ENCODE results near the gene HMMR. TPM values are rescaled to one million over a fixed set of nuclear protein-coding genes. Genes with fewer than 3 reads are reported as not detected.

Gene HMMR
- total RNA-seq, 1 experiment from 2014 or later = 74.6 TPM

- H2AFZ ChIP-seq (ENCODE audit: low read length) = peak overlapping the region; percentile 98
- no TSS peak for BruUV-seq (replicated peaks)
- ATAC-seq = no peak
- H4K20me1 ChIP-seq (ENCODE audit: low read length) = no peaks in the 10 kb centered on the region; the same call in 1 of the 2 replicates
- peak overlapping the region; percentile 78 for H3K4me3 ChIP-seq (ENCODE audit: low read length)
- peak overlapping the region; percentile 96 for H3K4me2 ChIP-seq (ENCODE audit: low read length)
- H3K9me2 ChIP-seq (replicated peaks; ENCODE audit: low read length) = no peaks in the 10 kb centered on the region
- DNase-seq = no peak
- peak overlapping the region; percentile 99; the same call in 1 of the 2 replicates for H3K27ac ChIP-seq (ENCODE audit: low read length)
- H3K27me3 ChIP-seq (ENCODE audit: low read length) = no peaks in the 10 kb centered on the region
- peaks cover 9% of the 10 kb centered on the region for H3K36me3 ChIP-seq (ENCODE audit: low read depth, low read length)
- peaks cover 13% of the 10 kb centered on the region for H3K4me1 ChIP-seq (ENCODE audit: insufficient read depth, low read length)
- no peak for TF ChIP-seq CTCF (conservative IDR thresholded peaks at IDR 0.05; ENCODE audit: low read depth, low read length)
- TF ChIP-seq EZH2 (IDR thresholded peaks at IDR 0.05; ENCODE audit: low read length, unreplicated experiment) = no peak
- TF ChIP-seq EZH2phosphoT487 (IDR thresholded peaks at IDR 0.05; ENCODE audit: borderline replicate concordance, low read length) = no peak
- no peaks in the 10 kb centered on the region for H3F3A ChIP-seq (ENCODE audit: low read length, unreplicated experiment)
- H3K79me2 ChIP-seq (ENCODE audit: low read length) = peaks cover 88% of the 10 kb centered on the region
- intact Hi-C loops (cut with micrococcal nuclease) = no loop called here
- H3K9ac ChIP-seq (ENCODE audit: low read length) = peak overlapping the region; percentile 98
- POLR2A ChIA-PET (ENCODE audit: unreplicated experiment) = interaction anchor here (0.9 kb wide), 1 partner anchor 19 kb away, joined by 3 read pairs; no protein-coding TSS in a partner anchor
- CTCF ChIA-PET = no interaction called here
- no peaks in the 10 kb centered on the region for H3K9me3 ChIP-seq (ENCODE audit: low read length)
These were observed 1.6 kb upstream of the HMMR start for GRCh38 chr5:163458778-163459385.

GRCh38 chr5:163459462-163459818 is 992 bp upstream of the HMMR start:
- Histone ChIP-seq H3K4me1 (ENCODE audit: insufficient read depth, low read length) (peaks cover 13% of the 10 kb centered on the region), H3K79me2 (ENCODE audit: low read length) (peaks cover 94% of the 10 kb centered on the region), H3K27ac (ENCODE audit: low read length) (peak overlapping the region; percentile 99), H4K20me1 (ENCODE audit: low read length) (no peaks in the 10 kb centered on the region; the same call in 1 of the 2 replicates), H3K36me3 (ENCODE audit: low read depth, low read length) (peaks cover 11% of the 10 kb centered on the region), H3K9me2 (replicated peaks; ENCODE audit: low read length) (no peaks in the 10 kb centered on the region), H3K4me2 (ENCODE audit: low read length) (peak overlapping the region; percentile 96), H2AFZ (ENCODE audit: low read length) (peak overlapping the region; percentile 98), H3F3A (ENCODE audit: low read length, unreplicated experiment) (no peaks in the 10 kb centered on the region), H3K9ac (ENCODE audit: low read length) (peak overlapping the region; percentile 98), H3K4me3 (ENCODE audit: low read length) (peak overlapping the region; percentile 78), H3K9me3 (ENCODE audit: low read length) (no peaks in the 10 kb centered on the region), H3K27me3 (ENCODE audit: low read length) (no peaks in the 10 kb centered on the region)
- TF ChIP-seq EZH2phosphoT487 (IDR thresholded peaks at IDR 0.05; ENCODE audit: borderline replicate concordance, low read length) (no peak), CTCF (conservative IDR thresholded peaks at IDR 0.05; ENCODE audit: low read depth, low read length) (no peak), EZH2 (IDR thresholded peaks at IDR 0.05; ENCODE audit: low read length, unreplicated experiment) (no peak)
- peak; percentile 11 for ATAC-seq
- BruUV-seq (replicated peaks) = TSS peak; percentile 67
- ChIA-PET POLR2A (ENCODE audit: unreplicated experiment) (interaction anchor here (0.7 to 0.9 kb wide), 2 partner anchors 18 to 37 kb away, joined by 3 read pairs; no protein-coding TSS in a partner anchor), CTCF (no interaction called here)
- intact Hi-C loops (cut with micrococcal nuclease) = no loop called here
- no peak for DNase-seq

Data from PC-3 (cell line).